HepG2 (cell line): ENCODE measurements around the gene SH3GL1. TPM values are rescaled to one million over a fixed set of nuclear protein-coding genes. Genes with fewer than 3 reads are reported as not detected.

Source experiments
- ARID2 ChIP-seq: sonication (generic); formaldehyde crosslinking; IDR thresholded peaks from 2 replicates; pipeline ENCODE4 v1.8.1; 2022; ENCODE audit warnings: mild to moderate bottlenecking, missing genetic modification reagents, borderline replicate concordance
- ATF7-NPFF ChIP-seq: sonication (generic); formaldehyde crosslinking; IDR thresholded peaks from 2 replicates; pipeline ENCODE4 v1.8.1; 2023; ENCODE audit warnings: mild to moderate bottlenecking, low read depth, missing genetic modification reagents, moderate library complexity
- CC2D1A ChIP-seq: sonication (generic); formaldehyde crosslinking; IDR thresholded peaks from 2 replicates; pipeline ENCODE4 v1.8.1; 2023; ENCODE audit warnings: mild to moderate bottlenecking, missing genetic modification reagents
- DR1 ChIP-seq: sonication (generic); formaldehyde crosslinking; IDR thresholded peaks from 2 replicates; pipeline ENCODE4 v1.8.0; 2021; ENCODE audit warnings: mild to moderate bottlenecking, missing genetic modification reagents, inconsistent platforms
- HDAC2 ChIP-seq: sonication (generic); formaldehyde crosslinking; IDR thresholded peaks from 2 replicates; pipeline ENCODE4 v1.4.0; 2020; ENCODE audit warnings: missing genetic modification reagents
- KDM2A ChIP-seq: sonication (generic); formaldehyde crosslinking; IDR thresholded peaks from 2 replicates; pipeline ENCODE4 v1.4.0; 2020; ENCODE audit warnings: low read depth, missing genetic modification reagents, borderline replicate concordance
- KLF11 ChIP-seq: IDR thresholded peaks from 2 replicates; pipeline ENCODE4 v1.6.1; 2016; ENCODE audit warnings: missing compliant biosample characterization
- MED1 ChIP-seq: sonication (generic); formaldehyde crosslinking; IDR thresholded peaks from 2 replicates; pipeline ENCODE4 v1.4.0; 2020; ENCODE audit warnings: missing genetic modification reagents
- MYC ChIP-seq: sonication (generic); formaldehyde crosslinking; IDR thresholded peaks from 2 replicates; pipeline ENCODE4 v1.9.0; 2021; ENCODE audit warnings: missing genetic modification reagents, borderline replicate concordance
- NCOA2 ChIP-seq: sonication (generic); formaldehyde crosslinking; IDR thresholded peaks from 2 replicates; pipeline ENCODE4 v1.8.0; 2022; ENCODE audit warnings: inconsistent platforms
- NFYB ChIP-seq: sonication (generic); formaldehyde crosslinking; IDR thresholded peaks from 2 replicates; pipeline ENCODE4 v1.4.0; 2020; ENCODE audit warnings: missing genetic modification reagents
- NR2F2 ChIP-seq: IDR thresholded peaks from 2 replicates; pipeline ENCODE4 v1.6.1; 2012; ENCODE audit warnings: low read depth, inconsistent platforms, borderline replicate concordance
- ONECUT2 ChIP-seq: sonication (generic); formaldehyde crosslinking; IDR thresholded peaks from 2 replicates; pipeline ENCODE4 v1.4.0; 2020; ENCODE audit warnings: missing genetic modification reagents
- PAF1 ChIP-seq: IDR thresholded peaks from 2 replicates; pipeline ENCODE4 v1.6.1; 2016; ENCODE audit warnings: missing genetic modification reagents, missing compliant biosample characterization
- PAXIP1 ChIP-seq: sonication (generic); formaldehyde crosslinking; conservative IDR thresholded peaks from 2 replicates; pipeline ENCODE4 v1.4.0; 2020; ENCODE audit warnings: mild to moderate bottlenecking, missing genetic modification reagents, moderate library complexity
- PRDM15 ChIP-seq: sonication (generic); formaldehyde crosslinking; IDR thresholded peaks from 2 replicates; pipeline ENCODE4 v1.4.0; 2020; ENCODE audit warnings: missing genetic modification reagents
- RXRA ChIP-seq: sonication (generic); formaldehyde crosslinking; IDR thresholded peaks from 2 replicates; pipeline ENCODE4 v1.5.1; 2020; ENCODE audit warnings: missing genetic modification reagents
- SOX5 ChIP-seq: IDR thresholded peaks from 2 replicates; pipeline ENCODE4 v1.6.1; 2016; ENCODE audit warnings: borderline replicate concordance
- THYN1 ChIP-seq: sonication (generic); formaldehyde crosslinking; IDR thresholded peaks from 2 replicates; pipeline ENCODE4 v1.8.1; 2023; ENCODE audit warnings: low read depth, mild to moderate bottlenecking, moderate library complexity, missing genetic modification reagents, borderline replicate concordance
- WIZ ChIP-seq: sonication (generic); formaldehyde crosslinking; IDR thresholded peaks from 2 replicates; pipeline ENCODE4 v1.5.1; 2020; ENCODE audit warnings: mild to moderate bottlenecking, missing genetic modification reagents
- ZFP36 ChIP-seq: fragments of 150-350 bp; IDR thresholded peaks from 2 replicates; pipeline ENCODE4 v1.6.1; 2018; ENCODE audit warnings: borderline replicate concordance, low read length, low read depth; ENCODE audit not compliant: partially characterized antibody
- ZNF234 ChIP-seq: sonication (generic); formaldehyde crosslinking; conservative IDR thresholded peaks from 2 replicates; pipeline ENCODE4 v1.5.1; 2020; ENCODE audit warnings: mild to moderate bottlenecking, missing genetic modification reagents
- ZNF724P ChIP-seq: sonication (generic); formaldehyde crosslinking; IDR thresholded peaks from 2 replicates; pipeline ENCODE4 v1.8.0; 2022; ENCODE audit warnings: missing genetic modification reagents, borderline replicate concordance
- polyA plus RNA-seq, 8 experiments: library from polyadenylated mRNA; depleted of rRNA in 3 of 8; stranded (reverse) in 7 of 8; unstranded in 1 of 8; fragments of >200 nt; fragmentation: Illumina TruSeq in 4 of 8; extraction: Trizol in 4 of 8; gene quantifications; 2 replicates each; pipeline versions ENCODE4 v1.2.1 to v1.2.3, GENCODE V29; 2011 to 2016; ENCODE audit warnings: low read depth in 4 of 8, missing spikeins in 1 of 8, mixed read lengths in 1 of 8; ENCODE audit not compliant: insufficient read depth in 1 of 8
- total RNA-seq, 5 experiments: library from RNA; depleted of rRNA; stranded (reverse); fragments of >200 nt; fragmentation: Illumina TruSeq; extraction: Trizol; gene quantifications; 2 replicates each; pipeline ENCODE4 v1.2.3, GENCODE V29; 2016; ENCODE audit warnings: low read depth in 1 of 5

The SH3GL1 gene
- total and polyA plus RNA-seq, 2 of the 13 experiments (the other 11 are each of a cell fraction or from before 2014, with no cell fraction given): 33.0 to 45.1 TPM

- TF ChIP-seq ATF7-NPFF (CRISPR knock-in tag): no peak
- TF ChIP-seq PRDM15 (CRISPR knock-in tag): peak; percentile 91
- no peak for TF ChIP-seq ONECUT2 (CRISPR knock-in tag)
- TF ChIP-seq HDAC2 (CRISPR knock-in tag): peak; percentile 70; the same call in 1 of the 2 replicates
- no peak for TF ChIP-seq KLF11 (CRISPR knock-in tag)
- no peak for TF ChIP-seq NCOA2 (CRISPR knock-in tag)
- peak; percentile 84 for TF ChIP-seq RXRA
- peak; percentile 11; the same call in 1 of the 2 replicates for TF ChIP-seq NR2F2
- no peak for TF ChIP-seq THYN1 (CRISPR knock-in tag)
- TF ChIP-seq NFYB (CRISPR knock-in tag): no peak
- 0 out of 2 replicates have a peak, but pooled peaks have one; percentile 15 for TF ChIP-seq ZNF724P (CRISPR knock-in tag)
- no peak for TF ChIP-seq ZFP36
- TF ChIP-seq PAXIP1 (CRISPR knock-in tag): peak; percentile 70
- TF ChIP-seq DR1: no peak
- no peak for TF ChIP-seq CC2D1A (CRISPR knock-in tag)
- no peak for TF ChIP-seq ZNF234 (CRISPR knock-in tag)
- peak; percentile 44; the same call in 1 of the 2 replicates for TF ChIP-seq SOX5 (CRISPR knock-in tag)
- no peak for TF ChIP-seq PAF1 (CRISPR knock-in tag)
- TF ChIP-seq MYC (CRISPR knock-in tag): peak; percentile 56; the same call in 1 of the 2 replicates
- peak; percentile 83 for TF ChIP-seq MED1 (CRISPR knock-in tag)
- 0 out of 2 replicates have a peak, but pooled peaks have one; percentile 27 for TF ChIP-seq WIZ (CRISPR knock-in tag)
- no peak; the same call in 1 of the 2 replicates for TF ChIP-seq KDM2A (CRISPR knock-in tag)
- TF ChIP-seq ARID2 (CRISPR knock-in tag): no peak
Measured at GRCh38 chr19:4391701-4392483, 8.5 kb downstream of the SH3GL1 start (continued).
